Measurements from ENCODE around the gene FRS2. TPM values are rescaled to one million over a fixed set of nuclear protein-coding genes. Genes with fewer than 3 reads are reported as not detected.

Gene FRS2
- total and polyA plus RNA-seq, 2 of the 4 experiments (the other 2 are of a cell fraction): 12.4 to 58.3 TPM

GRCh38 chr12:69569236-69569635, 99.0 kb downstream of the FRS2 start:
- H2BK15ac ChIP-seq (ENCODE audit: low read depth, low read length): no peak overlapping the region
- no peak overlapping the region for H3K4me3 ChIP-seq (ENCODE audit: insufficient read depth, low read depth, low read length)
- no peak overlapping the region for H3K4ac ChIP-seq (ENCODE audit: low read depth, low read length)
- no peaks in the 10 kb centered on the region; the same call in none of the 2 replicates for H3K9me1 ChIP-seq (ENCODE audit: insufficient read depth, low read length)
- H3K9me3 ChIP-seq (ENCODE audit: control insufficient read depth, insufficient read depth, low read length): no peaks in the 10 kb centered on the region
- H3K4me1 ChIP-seq (ENCODE audit: control insufficient read depth, insufficient read depth, low read length): peaks cover 2% of the 10 kb centered on the region; the same call in 1 of the 2 replicates
- H3K14ac ChIP-seq (replicated peaks; ENCODE audit: low read depth, low read length): no peak overlapping the region
- H2BK5ac ChIP-seq (ENCODE audit: low read depth, low read length, poor library complexity, severe bottlenecking): peak overlapping the region; percentile 24
- peaks cover 19% of the 10 kb centered on the region for H3K36me3 ChIP-seq (ENCODE audit: control insufficient read depth, insufficient read depth, low read length)
- no peak overlapping the region for H4K8ac ChIP-seq (ENCODE audit: low read depth in 2 of 2, low read length in 2 of 2)
- no peak overlapping the region for H3K27ac ChIP-seq (ENCODE audit: insufficient read depth, low read length)
- POLR2A ChIA-PET (ENCODE audit: unreplicated experiment): interaction anchor here (0.7 kb wide), 1 partner anchor 20 kb away, joined by 3 read pairs; no protein-coding TSS in a partner anchor
- no peak overlapping the region for H2BK120ac ChIP-seq (ENCODE audit: low read depth, low read length)
- H3K27me3 ChIP-seq (ENCODE audit: control insufficient read depth, insufficient read depth, low read length): no peaks in the 10 kb centered on the region
- H4K5ac ChIP-seq (ENCODE audit: low read depth, low read length): no peak overlapping the region; the same call in 1 of the 2 replicates
- TF ChIP-seq, protein P1, sequence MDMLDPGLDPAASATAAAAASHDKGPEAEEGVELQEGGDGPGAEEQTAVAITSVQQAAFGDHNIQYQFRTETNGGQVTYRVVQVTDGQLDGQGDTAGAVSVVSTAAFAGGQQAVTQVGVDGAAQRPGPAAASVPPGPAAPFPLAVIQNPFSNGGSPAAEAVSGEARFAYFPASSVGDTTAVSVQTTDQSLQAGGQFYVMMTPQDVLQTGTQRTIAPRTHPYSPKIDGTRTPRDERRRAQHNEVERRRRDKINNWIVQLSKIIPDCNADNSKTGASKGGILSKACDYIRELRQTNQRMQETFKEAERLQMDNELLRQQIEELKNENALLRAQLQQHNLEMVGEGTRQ (IDR thresholded peaks at IDR 0.05; ENCODE audit: low read depth, low read length): no peak
- TF ChIP-seq CEBPB (IDR thresholded peaks at IDR 0.05; ENCODE audit: low read depth, low read length): peak; percentile 39; the same call in 1 of the 2 replicates
- intact Hi-C loops (cut with micrococcal nuclease): no loop called here
- H3K23ac ChIP-seq (ENCODE audit: low read depth, low read length): no peak overlapping the region
- no peak overlapping the region for H2AK9ac ChIP-seq (replicated peaks; ENCODE audit: low read depth, low read length, poor library complexity)
- H4K20me1 ChIP-seq (ENCODE audit: insufficient read depth, low read length): no peaks in the 10 kb centered on the region
- H4K91ac ChIP-seq (ENCODE audit: insufficient read depth, low read depth, low read length): no peak overlapping the region
- no peak overlapping the region for H2BK20ac ChIP-seq (ENCODE audit: low read depth, low read length)
- BruUV-seq (replicated peaks): no TSS peak
- dilution Hi-C loops (cut with HindIII; ENCODE audit: low sequenced_read_pairs, unreplicated experiment): no loop called here
- no peak overlapping the region for H2AK5ac ChIP-seq (ENCODE audit: low read depth, low read length)
- H3K79me1 ChIP-seq (ENCODE audit: low read depth in 1 of 2, low read length in 2 of 2): peaks cover 28 to 34% of the 10 kb centered on the region in 2 experiments
- no peak overlapping the region for H3K9ac ChIP-seq (ENCODE audit: low read depth, low read length)
- H3K18ac ChIP-seq (ENCODE audit: low read depth, low read length): no peak overlapping the region
- H3K56ac ChIP-seq (ENCODE audit: extremely low read depth, insufficient read depth, low read length): no peak overlapping the region
- ATAC-seq (ENCODE audit: low read depth) (no peak), DNase-seq (peak; percentile 49)
- in situ Hi-C loops (cut with MboI; ENCODE audit: low sequenced_read_pairs): no loop called here
- no peak overlapping the region for H2AFZ ChIP-seq (replicated peaks; ENCODE audit: low read length, poor library complexity)
- no CpG with 5 or more reads among the region's 4 CpGs for WGBS, 2 experiments (ENCODE audit: extremely low coverage in 2 of 2, insufficient read length in 1 of 2)
- peak overlapping the region; percentile 13; the same call in 1 of the 2 replicates for H3K4me2 ChIP-seq (ENCODE audit: low read depth, low read length)
- CTCF ChIA-PET: interaction anchor here (1.0 to 2.0 kb wide), 3 partner anchors 10 to 180 kb away, joined by 3 to 8 read pairs (median 5); partner anchors contain the start of gene FRS2
